ENCODE data around the gene WWP2.
"Not testable (repeated sequence)": the region's sequence is repeated elsewhere in the genome, so short reads cannot be mapped to it uniquely, and the experiment has no call there.

The WWP2 gene

GRCh38 chr16:69950411-69950810 lies 188.3 kb downstream of the WWP2 start:
- DNase-seq (ENCODE audit: low read depth) = not testable (repeated sequence)

- DNase-seq (ENCODE audit: low read depth) = not testable (repeated sequence)
Observed at GRCh38 chr16:69951017-69951671, 189.0 kb downstream of the WWP2 start, which contains the start of gene CLEC18A. Gene CLEC18A (plus strand): TSS chr16:69951334. CDS start chr16:69951367, 33 bp downstream.

- not testable (repeated sequence) for DNase-seq (ENCODE audit: low read depth)
Observed at GRCh38 chr16:69951672-69952031, 189.5 kb downstream of the WWP2 start.

- DNase-seq (ENCODE audit: low read depth) = not testable (repeated sequence)
Observed at GRCh38 chr16:69952116-69952515, 190.0 kb downstream of the WWP2 start.

GRCh38 chr16:69952572-69953355 lies 190.6 kb downstream of the WWP2 start:
- not testable (repeated sequence) for DNase-seq (ENCODE audit: low read depth)

- not testable (repeated sequence) for DNase-seq (ENCODE audit: low read depth)
Observed at GRCh38 chr16:69954241-69954640, 192.1 kb downstream of the WWP2 start.

- DNase-seq (ENCODE audit: low read depth) = not testable (repeated sequence)
Observed at GRCh38 chr16:69963312-69963711, 201.2 kb downstream of the WWP2 start.

- not testable (repeated sequence) for DNase-seq (ENCODE audit: low read depth)
Observed at GRCh38 chr16:69964960-69965660, 203.0 kb downstream of the WWP2 start.

GRCh38 chr16:69965661-69966054 lies 203.5 kb downstream of the WWP2 start:
- not testable (repeated sequence) for DNase-seq (ENCODE audit: low read depth)

GRCh38 chr16:69967688-69968087 lies 205.6 kb downstream of the WWP2 start:
- not testable (repeated sequence) for DNase-seq (ENCODE audit: low read depth)

GRCh38 chr16:69968125-69968524 lies 206.0 kb downstream of the WWP2 start:
- DNase-seq (ENCODE audit: low read depth) = not testable (repeated sequence)

GRCh38 chr16:69969657-69970056 lies 207.5 kb downstream of the WWP2 start:
- not testable (repeated sequence) for DNase-seq (ENCODE audit: low read depth)

GRCh38 chr16:69972120-69972519 lies 210.0 kb downstream of the WWP2 start:
- not testable (repeated sequence) for DNase-seq (ENCODE audit: low read depth)

- not testable (repeated sequence) for DNase-seq (ENCODE audit: low read depth)
Observed at GRCh38 chr16:69972935-69973334, 210.8 kb downstream of the WWP2 start.

GRCh38 chr16:69985196-69985595 lies 223.1 kb downstream of the WWP2 start:
- DNase-seq (ENCODE audit: low read depth) = not testable (repeated sequence)

All from CMK (cell line).